NCI-H748 (cell line): ENCODE measurements around the gene DOCK10.
"Not testable (repeated sequence)": the region's sequence is repeated elsewhere in the genome, so short reads cannot be mapped to it uniquely, and the experiment has no call there.

Source experiments
- DNase-seq: peaks from one replicate; lab custom pipeline; 2025; ENCODE audit not compliant: unreplicated experiment; lab: John Stamatoyannopoulos, UW

Gene DOCK10

DNA sequence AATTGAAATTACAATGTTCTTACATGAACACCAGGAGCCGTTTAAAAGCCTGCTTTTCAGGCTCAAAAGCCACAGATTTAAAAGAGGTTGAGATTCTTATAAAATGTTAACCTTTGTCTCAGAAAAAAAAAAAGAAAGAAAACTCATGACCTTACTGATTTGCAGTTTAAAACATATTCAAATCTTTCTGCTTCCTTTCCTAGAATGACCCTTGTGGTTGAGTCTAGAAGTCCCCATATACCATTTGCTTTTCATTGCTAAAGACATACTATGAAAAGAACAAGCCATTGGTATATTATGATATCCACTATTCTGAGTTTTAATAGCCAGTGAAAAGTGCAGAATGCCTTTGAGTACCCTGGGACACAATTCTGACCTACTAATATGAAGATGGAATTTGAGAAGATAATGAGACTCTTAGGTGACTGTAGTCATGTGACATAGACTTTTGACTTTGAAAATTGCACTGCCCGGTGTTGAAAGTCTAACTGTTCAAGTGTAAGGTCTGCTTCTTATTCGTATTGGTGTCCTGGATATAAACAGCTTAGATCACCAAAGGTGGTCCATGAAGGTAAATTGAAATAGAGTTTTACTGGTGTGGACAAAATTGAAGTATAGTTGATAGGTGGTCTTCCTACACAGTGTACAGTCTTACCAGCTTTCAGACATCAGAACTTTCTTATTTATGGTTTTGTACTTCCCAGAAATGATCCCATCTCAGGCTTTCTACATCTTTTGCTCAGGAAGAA, 117.0 kb downstream of the DOCK10 start:
- no peak for DNase-seq

DNA sequence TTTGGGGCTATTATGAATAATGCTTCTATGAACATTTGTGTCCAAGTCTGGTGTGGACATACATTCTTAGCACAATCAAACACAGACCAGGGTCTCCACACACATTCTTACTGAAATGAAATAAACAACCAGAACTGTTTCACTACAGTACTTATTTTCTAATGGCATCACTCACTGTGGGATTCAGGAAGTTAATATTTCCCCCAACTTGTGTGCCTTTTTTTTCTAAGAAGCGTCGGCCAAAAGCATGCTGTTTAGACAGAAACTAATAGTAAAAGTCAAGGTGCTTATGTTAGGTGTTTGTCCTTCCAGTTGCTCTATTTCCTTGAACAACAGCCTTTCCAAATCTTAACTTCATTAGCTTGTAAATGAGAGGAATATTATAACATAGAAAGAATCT, 117.6 kb downstream of the DOCK10 start:
- DNase-seq = no peak

DNA sequence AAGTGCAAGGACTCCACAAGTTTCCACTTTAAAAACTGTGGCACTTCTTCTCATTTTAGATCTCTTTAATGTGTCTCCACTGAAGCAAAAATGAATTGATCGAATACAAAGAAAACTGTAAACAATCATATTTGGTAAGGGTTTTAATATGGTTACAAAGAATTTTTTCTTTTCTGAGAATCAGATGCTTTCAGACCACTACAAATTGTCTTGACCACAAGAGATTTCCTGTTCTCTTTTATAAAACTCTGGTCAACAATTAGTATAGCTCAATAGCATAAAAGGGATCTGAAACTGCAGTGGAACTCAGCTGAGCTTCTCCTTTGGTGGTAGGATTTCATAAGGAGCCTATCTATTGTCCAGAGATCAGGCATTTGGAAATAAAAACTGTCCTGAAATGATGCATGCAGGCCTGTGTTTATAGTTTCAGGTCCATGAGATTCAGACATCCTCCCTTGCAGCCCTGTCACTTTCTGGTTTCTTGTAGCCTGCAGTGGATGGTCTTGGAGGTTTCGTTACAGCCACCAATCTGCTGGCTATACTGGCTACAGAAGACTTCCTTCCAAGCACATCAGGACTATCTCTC, 120.0 kb downstream of the DOCK10 start:
- no peak for DNase-seq

DNA sequence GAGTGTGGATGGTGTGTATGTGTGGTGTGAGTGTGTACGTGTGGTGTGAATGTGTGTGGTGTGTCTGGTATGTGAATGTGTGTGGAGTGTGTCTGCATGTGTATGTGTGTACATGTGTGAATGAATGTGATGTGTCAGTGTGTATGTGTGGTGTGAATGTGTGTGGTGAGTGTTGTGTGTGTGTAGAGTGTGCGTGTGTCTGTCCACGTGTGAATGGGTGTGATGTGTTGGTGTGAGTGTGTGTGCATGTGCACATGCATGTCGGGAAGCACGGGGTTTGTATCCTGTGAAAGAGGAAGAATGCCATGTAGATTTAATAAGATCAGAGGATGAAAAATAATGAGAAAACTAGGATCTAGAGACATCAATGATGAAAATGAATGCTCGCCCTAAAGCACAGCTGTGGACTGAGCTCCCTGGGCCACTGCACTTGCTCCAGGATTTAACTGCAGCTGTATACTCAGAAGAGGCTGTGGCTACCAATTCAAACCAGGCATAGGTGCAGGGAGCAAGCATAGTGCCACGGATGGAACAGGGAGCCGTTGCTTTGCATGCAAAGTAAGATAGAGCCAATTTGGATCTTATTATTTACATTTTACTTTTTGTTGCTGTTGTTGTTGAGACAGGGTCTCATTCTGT, 122.7 kb downstream of the DOCK10 start:
- no peak for DNase-seq

DNA sequence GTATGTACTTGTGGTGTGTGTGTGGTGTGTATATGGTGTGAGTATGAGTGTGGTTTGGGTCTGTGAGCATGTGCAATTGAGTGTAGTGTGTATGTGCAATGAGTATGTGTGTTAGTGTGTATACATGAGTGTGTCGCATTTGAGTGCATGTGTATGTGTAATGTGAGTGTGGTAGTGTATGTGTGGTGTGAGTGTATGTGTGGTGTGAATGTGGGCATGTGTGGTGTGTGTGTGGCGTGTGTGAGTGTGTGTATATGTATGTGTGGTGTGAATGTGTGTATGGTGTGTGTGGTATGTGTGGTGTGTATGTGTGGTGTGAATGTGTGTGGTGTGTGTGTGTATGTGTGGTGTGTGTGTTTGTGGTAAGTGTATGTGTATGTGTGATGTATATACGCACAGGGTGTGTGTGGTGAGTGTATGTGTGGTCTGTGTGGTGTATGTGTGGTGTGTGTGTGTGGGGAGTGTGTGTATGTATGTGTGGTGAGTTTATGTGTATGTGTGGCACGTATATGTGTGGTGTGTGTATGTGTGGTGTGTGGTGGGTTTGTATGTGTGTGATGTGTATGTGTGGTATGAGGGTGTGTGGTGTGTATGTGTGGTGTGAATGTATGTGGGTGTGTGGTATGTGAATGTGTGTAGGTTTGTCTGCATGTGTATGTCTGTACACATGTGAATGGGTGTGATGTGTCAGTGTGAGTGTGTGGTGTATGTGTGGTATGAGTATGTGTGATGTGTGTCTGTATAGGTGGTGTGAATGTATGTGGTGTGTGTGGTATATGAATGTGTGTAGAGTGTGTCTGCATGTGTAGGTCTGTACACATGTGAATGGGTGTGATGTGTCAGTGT, 123.4 kb downstream of the DOCK10 start:
- DNase-seq = no peak

DNA sequence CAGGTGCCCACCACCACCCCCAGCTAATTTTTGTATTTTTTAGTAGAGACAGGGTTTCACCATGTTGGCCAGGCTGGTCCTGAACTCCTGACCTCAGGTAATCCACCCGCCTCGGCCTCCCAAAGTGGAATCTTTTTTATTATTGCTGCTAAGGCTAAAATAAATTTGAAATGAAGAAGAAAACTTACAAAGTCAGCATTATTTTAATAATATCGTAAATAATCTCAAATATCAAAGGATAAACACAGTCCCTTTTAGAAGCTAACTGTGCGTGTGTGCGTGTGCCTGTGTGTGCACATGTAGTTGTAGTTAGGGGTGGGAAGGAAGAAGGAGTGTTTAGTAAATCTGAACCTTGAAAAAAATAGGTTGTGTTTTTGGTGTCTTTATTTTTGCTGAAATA, 125.0 kb downstream of the DOCK10 start:
- not testable (repeated sequence) for DNase-seq

DNA sequence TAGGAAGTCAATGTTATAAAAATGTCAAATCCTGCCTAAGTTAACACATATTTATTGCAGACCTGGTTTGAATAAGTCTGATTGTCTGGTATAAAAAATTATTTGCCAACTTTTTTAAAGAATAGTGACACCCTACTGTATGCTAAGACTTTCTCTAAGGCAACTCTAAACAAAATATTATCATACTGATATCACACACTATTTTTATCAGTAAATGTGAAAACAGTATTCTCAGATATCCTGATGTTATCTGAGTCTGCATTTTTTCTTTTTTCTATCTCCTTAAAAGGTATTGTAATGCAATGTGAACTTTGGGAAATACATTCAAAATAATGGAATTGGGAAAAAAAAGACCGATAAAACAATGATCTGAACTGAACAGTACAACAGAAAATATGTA, 127.1 kb downstream of the DOCK10 start:
- no peak for DNase-seq

DNA sequence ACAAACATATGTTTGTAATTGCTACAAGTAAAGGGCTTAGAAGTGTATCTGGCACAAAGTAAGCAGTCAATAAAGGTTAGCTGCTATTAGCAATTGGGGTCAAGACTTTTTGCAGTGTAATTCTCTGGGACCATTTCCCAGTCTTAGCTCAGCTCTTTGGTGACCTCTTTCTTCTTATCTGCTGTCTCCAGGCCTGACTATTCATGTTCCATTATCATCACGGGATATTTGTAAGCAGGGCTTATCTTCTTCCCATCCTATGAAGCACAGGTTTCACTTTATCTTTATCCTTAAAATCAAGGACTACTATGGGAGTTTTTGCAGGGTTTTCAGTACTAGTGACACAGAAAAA, 131.7 kb downstream of the DOCK10 start:
- DNase-seq = no peak

DNA sequence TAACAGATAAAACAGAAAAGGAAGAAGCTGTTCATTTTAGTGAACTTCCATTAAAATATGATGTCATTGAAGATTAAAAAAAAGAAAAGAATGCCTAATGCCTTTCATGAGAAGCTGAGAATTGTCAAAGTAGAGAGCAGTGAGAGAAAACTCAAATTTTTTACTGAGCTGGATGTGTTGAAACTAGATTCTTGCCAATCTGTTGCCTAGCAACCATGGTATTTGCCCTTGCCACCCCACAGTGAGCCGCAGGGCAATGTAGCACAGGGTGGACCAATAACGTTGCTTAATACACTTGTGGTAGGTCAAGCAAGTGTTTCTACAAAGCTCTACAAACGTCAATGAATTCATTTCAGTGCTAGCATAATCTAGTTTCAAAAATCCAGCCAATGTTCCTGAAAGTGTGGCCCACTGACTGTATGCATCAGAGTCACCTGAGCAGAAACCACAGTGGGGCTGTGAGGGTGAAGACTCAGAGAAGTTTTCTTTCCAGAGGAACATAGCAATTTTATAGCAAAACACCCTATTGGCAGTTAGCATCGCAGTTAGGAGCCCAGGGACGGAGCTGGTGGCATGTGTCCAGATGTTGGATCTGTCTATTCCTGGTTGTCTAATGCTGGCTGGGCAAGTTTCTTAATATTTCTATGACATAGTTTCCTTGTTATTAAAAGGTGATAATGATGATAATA, 132.2 kb downstream of the DOCK10 start:
- DNase-seq = peak; percentile 89

DNA sequence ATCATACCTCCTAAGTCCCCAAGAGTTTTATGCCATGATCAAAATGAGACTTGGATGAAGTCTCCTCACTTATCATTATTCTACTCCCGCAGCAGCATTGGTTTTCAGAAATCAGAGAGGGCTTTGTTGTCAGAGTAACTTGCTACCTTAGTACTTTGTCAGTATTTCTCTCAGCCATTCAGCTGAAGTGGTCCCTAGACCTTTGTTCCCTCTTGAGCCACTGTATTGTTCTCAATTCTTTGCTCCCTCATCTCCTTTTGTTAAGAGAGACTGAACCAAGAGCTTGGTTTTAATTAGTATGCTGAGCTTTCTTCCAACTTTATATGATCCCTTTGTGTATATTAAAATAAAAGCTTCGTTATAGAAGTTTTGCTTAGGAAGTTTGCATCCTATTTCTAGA, 133.4 kb downstream of the DOCK10 start:
- DNase-seq = no peak

DNA sequence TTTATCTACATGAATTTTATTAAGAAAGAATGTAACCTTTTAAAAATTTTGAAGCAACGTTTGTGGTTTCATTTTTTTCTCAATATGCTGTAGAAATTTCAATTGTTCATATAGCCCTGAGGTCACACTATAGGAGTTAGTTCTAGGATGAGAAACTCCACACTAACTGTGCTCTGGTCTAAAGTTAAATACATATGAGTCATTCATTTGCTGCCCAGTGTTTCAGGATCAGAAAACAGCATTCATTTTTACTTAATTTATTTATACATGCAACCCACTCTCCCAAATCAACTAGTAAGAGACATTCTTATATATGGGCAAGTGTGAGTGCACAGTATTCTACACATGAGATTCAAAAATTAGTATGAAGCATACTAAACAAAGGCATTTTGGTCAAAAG, 137.9 kb downstream of the DOCK10 start:
- DNase-seq = no peak

DNA sequence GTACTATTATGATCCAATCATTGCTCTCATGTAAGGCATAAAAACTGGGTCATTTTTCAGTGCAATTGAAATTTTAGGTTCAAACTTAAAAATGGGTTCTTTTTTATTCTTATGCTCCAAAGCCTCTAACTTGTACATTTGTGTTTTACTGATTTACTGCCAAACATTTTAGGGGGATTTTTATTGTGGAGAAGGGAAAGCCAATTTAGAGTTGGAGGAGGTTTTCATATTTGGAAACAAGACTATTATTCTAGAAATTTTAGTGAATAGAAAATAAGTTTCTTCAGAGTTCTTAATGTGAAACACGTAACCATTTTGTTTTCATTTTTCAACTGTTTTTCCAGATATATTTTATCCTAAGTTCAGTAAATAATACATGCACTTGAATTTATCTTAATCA, 138.6 kb downstream of the DOCK10 start:
- DNase-seq = no peak

DNA sequence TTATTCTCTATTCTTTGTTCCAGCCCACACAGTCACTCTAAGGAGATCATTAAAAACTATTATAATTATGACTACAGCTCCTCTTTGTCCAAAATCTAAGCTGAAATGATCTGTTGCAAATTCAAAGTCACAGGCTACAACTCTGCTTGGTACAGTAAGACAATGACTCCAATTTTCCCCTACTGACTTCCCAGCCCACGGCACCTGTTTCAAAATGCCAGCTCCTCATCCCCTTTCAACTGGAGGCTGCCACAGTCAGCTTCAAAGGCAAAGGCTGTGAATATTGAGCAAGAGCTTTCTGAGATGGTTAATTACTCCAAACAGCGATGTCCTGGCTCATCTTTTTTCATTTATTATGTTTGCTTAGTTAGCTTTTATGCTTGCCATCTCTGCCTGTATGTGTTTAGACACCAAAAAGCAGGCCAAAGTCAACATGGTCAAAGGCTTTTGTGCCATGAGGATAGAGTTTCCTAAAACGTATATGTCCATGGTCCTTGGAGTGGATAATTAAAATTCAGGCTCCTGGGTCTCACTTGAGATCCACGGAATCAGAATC, 141.1 kb downstream of the DOCK10 start:
- peak; percentile 83 for DNase-seq

DNA sequence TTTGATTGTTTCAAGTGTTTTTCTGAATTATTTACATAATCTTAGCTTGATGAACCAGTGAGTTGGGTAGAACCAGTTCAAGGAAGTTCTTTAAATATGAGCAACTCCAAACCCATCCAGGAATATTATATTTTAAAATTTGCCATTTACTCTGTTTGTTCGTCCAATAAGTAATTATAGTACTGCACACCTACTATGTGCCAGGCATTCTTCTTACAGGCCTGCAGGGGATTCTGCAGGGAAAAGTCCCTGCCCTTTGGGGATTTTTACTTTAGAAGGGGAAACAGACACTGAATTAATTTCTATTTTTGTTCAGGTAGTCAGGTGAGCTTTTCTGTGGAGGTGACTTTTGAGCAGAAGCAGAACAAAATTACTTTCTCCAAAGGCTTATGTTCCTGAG, 146.9 kb downstream of the DOCK10 start:
- no peak for DNase-seq

DNA sequence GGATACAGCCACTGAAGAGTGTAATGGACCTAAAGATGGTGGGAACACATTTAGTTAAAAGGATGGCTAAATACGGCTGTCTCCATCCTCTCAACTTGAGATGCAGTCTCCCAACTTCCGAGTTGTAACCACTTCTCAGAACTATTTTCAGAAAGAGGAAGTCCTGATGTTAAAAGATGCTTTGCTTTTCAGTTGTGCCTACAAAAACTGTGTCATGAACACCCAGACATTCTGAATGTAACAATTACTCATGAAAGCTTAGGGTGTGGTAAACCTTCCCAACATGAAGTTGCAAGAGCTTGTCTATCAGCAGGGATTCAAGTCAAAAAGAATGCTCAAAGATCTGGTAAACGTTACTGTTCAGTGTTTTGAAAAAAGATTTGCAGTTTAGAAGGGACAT, 147.9 kb downstream of the DOCK10 start:
- DNase-seq = no peak

DNA sequence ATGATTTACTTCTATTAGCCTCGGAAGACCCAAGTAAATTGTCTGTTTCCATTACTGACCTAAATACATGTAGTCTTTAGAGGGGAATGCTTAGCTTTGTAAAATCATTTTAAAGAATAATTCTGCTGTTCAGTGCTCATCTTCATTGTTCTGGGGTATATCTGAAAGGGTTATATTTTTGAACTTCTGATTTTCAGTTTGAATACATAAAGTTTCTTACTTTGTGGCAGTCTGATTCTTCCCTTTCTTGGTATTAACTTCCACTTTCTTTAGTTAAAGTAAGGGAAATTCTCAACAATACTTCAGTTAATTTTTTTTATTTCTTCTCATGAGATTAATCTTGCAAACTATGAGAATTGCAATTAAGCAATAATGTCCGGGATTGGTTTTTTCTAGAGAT, 148.4 kb downstream of the DOCK10 start:
- no peak for DNase-seq

DNA sequence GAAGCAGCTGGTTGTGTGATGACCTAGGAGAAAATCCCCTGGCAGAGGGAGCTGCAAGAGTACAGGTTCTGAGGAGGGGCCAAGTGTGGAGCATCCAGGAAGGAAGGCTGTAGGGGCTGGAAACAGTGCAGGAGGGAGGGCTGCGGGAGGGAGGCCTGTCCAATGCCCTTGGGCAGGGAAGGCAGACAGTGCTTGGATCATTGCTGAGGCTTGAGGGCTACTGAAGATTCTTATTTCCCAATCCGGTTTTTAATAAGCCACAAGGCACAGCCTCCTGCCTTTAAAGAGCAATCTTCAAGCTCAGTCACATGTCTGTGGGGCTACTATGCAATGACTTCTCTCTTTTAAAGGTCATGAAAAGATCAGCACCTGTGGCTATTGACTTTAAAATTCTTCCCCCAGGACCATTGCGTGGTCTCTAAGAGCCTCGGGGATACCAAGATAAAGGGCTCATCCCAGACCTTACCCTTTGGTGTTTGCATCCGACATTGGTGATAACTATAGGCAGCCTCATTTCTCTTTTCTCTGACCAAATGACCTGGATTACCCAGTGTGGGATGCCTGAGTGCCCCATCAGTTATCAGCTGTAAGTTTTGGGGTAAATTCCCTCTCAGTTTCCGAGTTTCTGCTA, 149.6 kb downstream of the DOCK10 start:
- DNase-seq = no peak

DNA sequence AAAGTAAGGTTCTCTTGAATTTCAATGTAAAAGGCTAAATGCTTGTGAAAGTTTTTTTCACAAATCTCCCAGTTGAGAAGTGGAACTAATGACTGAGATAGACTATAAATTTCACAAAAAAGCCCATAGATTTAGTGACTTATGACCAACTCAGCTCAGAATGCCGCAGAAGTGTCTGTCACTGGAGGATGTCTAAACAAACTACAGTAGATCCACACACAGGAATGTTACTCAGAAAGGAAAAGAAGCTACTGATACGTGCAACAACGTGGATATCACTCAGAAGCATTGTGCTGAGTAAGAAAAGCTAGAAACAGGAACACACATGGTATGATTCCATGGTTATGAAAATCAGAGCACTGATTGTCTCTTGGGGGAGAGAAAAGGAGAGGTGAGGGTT, 151.9 kb downstream of the DOCK10 start:
- no peak for DNase-seq

DNA sequence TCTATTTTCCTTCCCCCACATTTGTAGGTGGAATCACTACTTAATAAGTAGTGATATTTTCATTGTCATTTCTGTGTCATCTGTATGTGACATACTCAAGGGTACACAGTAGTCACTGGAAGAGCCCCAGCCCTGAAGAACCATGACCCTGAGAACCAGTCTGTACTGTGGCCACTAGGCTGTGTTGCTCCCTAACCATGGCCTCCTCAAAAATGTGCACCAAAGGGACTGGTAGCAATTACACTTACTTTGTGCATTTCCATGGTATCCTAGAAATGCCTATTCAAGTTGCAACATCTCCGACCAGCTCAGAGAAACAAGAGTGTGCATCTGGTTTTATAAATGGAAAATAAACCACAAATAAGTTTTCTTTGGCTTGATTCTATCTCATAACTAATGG, 155.1 kb downstream of the DOCK10 start:
- no peak for DNase-seq

DNA sequence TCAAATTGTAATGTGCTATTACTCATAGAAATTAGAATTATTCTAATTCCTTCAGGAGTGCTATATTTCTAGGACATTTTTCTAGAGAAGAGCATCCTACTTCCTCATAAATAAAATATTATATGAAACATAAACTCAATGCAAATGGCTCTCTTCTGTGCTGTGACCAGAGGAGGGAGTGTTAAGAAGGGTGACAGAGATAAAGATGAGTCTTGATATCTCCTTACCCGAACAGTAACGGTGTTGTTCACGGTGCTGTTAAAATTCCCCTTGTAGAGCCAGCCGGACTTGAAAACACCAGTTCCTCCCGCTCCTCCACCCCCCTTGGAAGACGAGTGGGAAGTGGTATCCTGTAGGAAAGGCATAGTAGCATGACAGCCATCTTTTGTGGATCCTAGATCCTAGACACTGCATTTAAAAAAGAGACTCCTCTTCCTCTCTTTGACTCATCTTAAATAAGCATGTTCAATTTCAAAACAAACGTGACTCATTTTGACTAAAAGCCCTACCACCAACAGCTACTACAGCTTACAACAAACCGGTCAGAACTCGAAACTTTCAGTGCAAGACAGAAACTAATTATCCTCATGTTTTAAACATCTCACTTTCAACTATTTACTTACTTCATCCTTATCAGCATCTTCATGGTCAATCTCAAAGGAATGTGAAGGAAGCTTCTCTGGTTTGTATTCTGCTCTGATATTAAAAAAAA, 156.3 kb downstream of the DOCK10 start:
- no peak for DNase-seq
